K562 (cell line): ENCODE data around the gene PELI1. TPM values are rescaled to one million over a fixed set of nuclear protein-coding genes. Genes with fewer than 3 reads are reported as not detected.

Experiments used
- ATAC-seq: fragments of 200-7000 bp; cut with Tn5 transposase; 3 replicates; pipeline ENCODE4 v1.9.1; 2020; ENCODE audit warnings: moderate library complexity
- BruUV-seq: library from RNA; stranded (reverse); fragments of 400-500 nt; replicated peaks from 2 replicates; lab custom pipeline; 2021; lab: Mats Ljungman, UMichigan
- CTCF ChIA-PET: fragments of 300-600 bp; formaldehyde crosslinking; extraction: SDS; loops from one replicate; lab custom pipeline; 2021; ENCODE audit warnings: low intra/inter-chr PET ratio; lab: Yijun Ruan, JAX
- POLR2A ChIA-PET: fragments of 300-600, 350-650 bp; sonication (Branson Sonifier 250); formaldehyde crosslinking; extraction: SDS; loops from one replicate; lab custom pipeline; 2021; ENCODE audit warnings: antibody characterized with exemption, inconsistent platforms; lab: Yijun Ruan, JAX
- DNase-seq, 4 experiments: peaks; one replicate each; pipeline versions ENCODE4 v3.0.0 to v3.0.0-alpha.2; 2011 to 2018; ENCODE audit warnings: low spot score in 3 of 4, mixed read lengths in 3 of 4; ENCODE audit errors: extremely low read depth in 1 of 4
- FAIRE-seq: peaks from 2 replicates; lab custom pipeline; 2011; peaks lifted over from hg19 to GRCh38; lab: Jason Lieb, UNC
- H2AFZ ChIP-seq: 2 replicates; pipeline ENCODE4 v1.6.0; 2011; ENCODE audit warnings: low read depth, low read length, control low read depth, inconsistent platforms
- H3K27ac ChIP-seq: fragments of 200-600 bp; 3 replicates; pipeline ENCODE4 v1.8.0; 2011; ENCODE audit warnings: low read depth, mild to moderate bottlenecking, control low read depth, inconsistent platforms, low read length, moderate library complexity, mixed read lengths; ENCODE audit errors: extremely low read depth
- H3K27me3 ChIP-seq, 2 experiments: fragments of 300-600 bp in 1 of 2; 2 replicates in 1 of 2; 3 replicates in 1 of 2; pipeline versions ENCODE4 v1.6.0 to v1.8.0; 2011; ENCODE audit warnings: inconsistent platforms in 2 of 2, low read length in 2 of 2, mild to moderate bottlenecking in 1 of 2, mixed read lengths in 1 of 2, moderate library complexity in 1 of 2; ENCODE audit not compliant: control insufficient read depth in 2 of 2, insufficient read depth in 2 of 2
- H3K36me3 ChIP-seq: fragments of 300-600 bp; 3 replicates; pipeline ENCODE4 v1.8.0; 2011; ENCODE audit warnings: mild to moderate bottlenecking, low read length, inconsistent platforms; ENCODE audit not compliant: control insufficient read depth, insufficient read depth
- H3K4me1 ChIP-seq, 2 experiments: fragments of 200-600 bp in 1 of 2; replicated peaks in 1 of 2; 2 replicates in 1 of 2; 3 replicates in 1 of 2; pipeline versions ENCODE4 v1.5.1 to v1.8.0; 2011; ENCODE audit warnings: inconsistent platforms in 2 of 2, low read length in 2 of 2, mild to moderate bottlenecking in 1 of 2, mixed read lengths in 1 of 2, moderate library complexity in 1 of 2; ENCODE audit not compliant: control insufficient read depth in 2 of 2, insufficient read depth in 2 of 2
- H3K4me2 ChIP-seq: 2 replicates; pipeline ENCODE4 v1.6.1; 2011; ENCODE audit warnings: low read length, control low read depth, inconsistent platforms, mixed read lengths; ENCODE audit not compliant: insufficient read depth
- H3K4me3 ChIP-seq: fragments of 200-600 bp; sonication (generic), shearing (Covaris generic); 2 replicates; pipeline ENCODE4 v1.5.1; 2016; ENCODE audit warnings: control low read depth, inconsistent platforms
- H3K79me2 ChIP-seq: fragments of 200-600 bp; 3 replicates; pipeline ENCODE4 v1.8.0; 2011; ENCODE audit warnings: low read length, inconsistent platforms; ENCODE audit not compliant: control insufficient read depth, insufficient read depth
- H3K9ac ChIP-seq, 2 experiments: 2 replicates each; pipeline versions ENCODE4 v1.6.0 to v1.6.1; 2011; ENCODE audit warnings: low read depth in 2 of 2, low read length in 2 of 2, control low read depth in 1 of 2, inconsistent platforms in 1 of 2, mild to moderate bottlenecking in 1 of 2, mixed read lengths in 1 of 2; ENCODE audit not compliant: insufficient read depth in 1 of 2
- H3K9me1 ChIP-seq: one replicate; pipeline ENCODE4 v1.6.0; 2011; ENCODE audit warnings: inconsistent platforms, mild to moderate bottlenecking, low read length, moderate library complexity; ENCODE audit not compliant: control insufficient read depth, insufficient read depth
- H3K9me3 ChIP-seq: replicated peaks from 2 replicates; pipeline ENCODE4 v1.5.1; 2011; ENCODE audit warnings: low read depth, low read length, inconsistent platforms; ENCODE audit not compliant: control insufficient read depth, insufficient read depth
- H4K20me1 ChIP-seq: replicated peaks from 2 replicates; pipeline ENCODE4 v1.6.1; 2011; ENCODE audit warnings: low read length, inconsistent platforms, mixed read lengths; ENCODE audit not compliant: control insufficient read depth, insufficient read depth
- SRSF1 ChIP-seq: fragments of 200-400 bp; formaldehyde crosslinking; IDR thresholded peaks from 2 replicates; pipeline ENCODE4 v1.6.1; 2017; ENCODE audit warnings: mild to moderate bottlenecking, low read depth, low read length, moderate library complexity
- ZFPM2 ChIP-seq: fragments of 250-450 bp; sonication (Bioruptor Pico); IDR thresholded peaks from 2 replicates; pipeline ENCODE4 v1.5.1; 2022; ENCODE audit warnings: mild to moderate bottlenecking
- ZNF431 ChIP-seq: sonication (generic); formaldehyde crosslinking; IDR thresholded peaks from 2 replicates; pipeline ENCODE4 v1.8.0; 2022; ENCODE audit warnings: mild to moderate bottlenecking, missing genetic modification reagents
- WGBS: fragments of 100-300 bp; shearing (Covaris generic); methylation state at CpG from one replicate; pipeline ENCODE4 v1.1.6; 2016; ENCODE audit warnings: low coverage, mixed read lengths; ENCODE audit not compliant: insufficient coverage; ENCODE audit errors: missing lambda C conversion rate; 5-methylcytosine and 5-hydroxymethylcytosine counted together
- in situ Hi-C: fragments of 300-500 bp; cut with MboI; formaldehyde crosslinking; loops from 4 replicates; pipeline ENCODE4 v1.15.0; 2018; ENCODE audit warnings: inconsistent platforms, mixed read lengths
- intact Hi-C: fragments of 100-400 bp; cut with micrococcal nuclease; formaldehyde crosslinking; loops from 2 replicates; pipeline ENCODE4 v1.14.2; 2022
- polyA plus RNA-seq, 8 experiments: library from polyadenylated mRNA; depleted of rRNA in 4 of 8; stranded (reverse) in 5 of 8; unstranded in 3 of 8; fragments of >200 nt; fragmentation: Nextera tagmentation in 2 of 8; fragmentation: Illumina TruSeq in 1 of 8; extraction: Ambion mirVana in 2 of 8; extraction: Trizol in 1 of 8; gene quantifications; 2 replicates each; pipeline versions ENCODE4 v1.2.1 to v1.2.3, GENCODE V29; 2011 to 2014; ENCODE audit warnings: inconsistent platforms in 1 of 8, missing spikeins in 1 of 8
- total RNA-seq, 7 experiments: library from RNA; depleted of rRNA in 6 of 7; stranded (reverse); fragments of >200 nt in 6 of 7; fragmentation: Illumina TruSeq in 2 of 7; extraction: Trizol in 2 of 7; gene quantifications; 2 replicates each; pipeline versions ENCODE4 v1.2.1 to v1.2.3, GENCODE V29; 2011 to 2021; ENCODE audit warnings: low replicate concordance in 1 of 7
- TF ChIP-seq, protein P1 (sequence below): fragments of 250-450 bp; sonication (Bioruptor Pico); IDR thresholded peaks from 2 replicates; pipeline ENCODE4 v1.9.0; 2021; ENCODE audit warnings: mild to moderate bottlenecking, inconsistent platforms

PELI1 gene
- total and polyA plus RNA-seq, 9 of the 15 experiments (the other 6 are each of a cell fraction or from before 2014, with no cell fraction given), result 3.3 to 19.2 (median 12.5) TPM

DNA sequence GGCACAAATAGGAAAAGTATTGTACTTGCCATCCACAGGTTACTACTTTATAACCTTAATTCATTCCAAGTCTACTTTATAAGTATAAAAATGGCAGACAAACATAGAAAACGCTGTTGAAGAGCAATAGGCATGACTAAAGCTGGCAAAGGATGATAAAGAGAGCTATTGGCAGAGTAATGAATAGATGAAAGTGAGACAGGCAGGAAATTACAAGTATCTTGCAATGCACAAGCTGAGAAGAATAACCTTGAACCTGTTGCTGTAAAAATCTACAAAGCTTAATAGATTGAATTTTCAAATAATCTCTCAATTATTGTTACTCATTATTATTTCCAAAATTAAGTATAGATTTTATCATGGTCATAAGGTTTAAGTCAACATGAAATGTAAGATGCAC lies 8.8 kb downstream of the PELI1 start:
- no peak for ATAC-seq
- Histone ChIP-seq H3K4me2 (no peak overlapping the region), H3K79me2 (peaks cover 52% of the 10 kb centered on the region), H3K27ac (no peak overlapping the region), H3K4me3 (no peak overlapping the region), H3K4me1 (peaks cover 3 to 17% of the 10 kb centered on the region in 2 experiments; a peak in 4 of 5 replicates), H3K9me1 (no peaks in the 10 kb centered on the region), H3K27me3 (no peaks in the 10 kb centered on the region), H3K36me3 (no peaks in the 10 kb centered on the region), H2AFZ (no peak overlapping the region), H3K9me3 (no peaks in the 10 kb centered on the region), H4K20me1 (no peaks in the 10 kb centered on the region), H3K9ac (no peak overlapping the region)
- in situ Hi-C loops (no loop called here), intact Hi-C loops (no loop called here)
- BruUV-seq, result no TSS peak
- no peak for DNase-seq
- ChIA-PET POLR2A (interaction anchor here (0.5 to 1.3 kb wide), 3 partner anchors 16 to 291 kb away, joined by 3 to 4 read pairs (median 3); no protein-coding TSS in a partner anchor), CTCF (no interaction called here)
- no peak for FAIRE-seq
- TF ChIP-seq, protein P1, sequence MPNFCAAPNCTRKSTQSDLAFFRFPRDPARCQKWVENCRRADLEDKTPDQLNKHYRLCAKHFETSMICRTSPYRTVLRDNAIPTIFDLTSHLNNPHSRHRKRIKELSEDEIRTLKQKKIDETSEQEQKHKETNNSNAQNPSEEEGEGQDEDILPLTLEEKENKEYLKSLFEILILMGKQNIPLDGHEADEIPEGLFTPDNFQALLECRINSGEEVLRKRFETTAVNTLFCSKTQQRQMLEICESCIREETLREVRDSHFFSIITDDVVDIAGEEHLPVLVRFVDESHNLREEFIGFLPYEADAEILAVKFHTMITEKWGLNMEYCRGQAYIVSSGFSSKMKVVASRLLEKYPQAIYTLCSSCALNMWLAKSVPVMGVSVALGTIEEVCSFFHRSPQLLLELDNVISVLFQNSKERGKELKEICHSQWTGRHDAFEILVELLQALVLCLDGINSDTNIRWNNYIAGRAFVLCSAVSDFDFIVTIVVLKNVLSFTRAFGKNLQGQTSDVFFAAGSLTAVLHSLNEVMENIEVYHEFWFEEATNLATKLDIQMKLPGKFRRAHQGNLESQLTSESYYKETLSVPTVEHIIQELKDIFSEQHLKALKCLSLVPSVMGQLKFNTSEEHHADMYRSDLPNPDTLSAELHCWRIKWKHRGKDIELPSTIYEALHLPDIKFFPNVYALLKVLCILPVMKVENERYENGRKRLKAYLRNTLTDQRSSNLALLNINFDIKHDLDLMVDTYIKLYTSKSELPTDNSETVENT, result no peak
- TF ChIP-seq ZFPM2 (CRISPR knock-in tag), result no peak
- no peak for TF ChIP-seq SRSF1
- no peak for TF ChIP-seq ZNF431 (CRISPR knock-in tag)
- WGBS, result 14% methylated on average over 1 of the region's 1 CpG
